DOHH2 (cell line): ENCODE results near the gene BRD7.
"Not testable (repeated sequence)": the region's sequence is repeated elsewhere in the genome, so short reads cannot be mapped to it uniquely, and the experiment has no call there.

Experiments
- H3F3A ChIP-seq: fragments of 200-600 bp; sonication (generic), shearing (Covaris generic); 2 replicates; pipeline ENCODE4 v1.6.0; 2016; ENCODE audit warnings: antibody characterized with exemption, mild to moderate bottlenecking; ENCODE audit not compliant: control insufficient read depth, insufficient read depth
- H3K27ac ChIP-seq: fragments of 200-600 bp; sonication (generic); 2 replicates; pipeline ENCODE4 v1.5.1; 2014; ENCODE audit warnings: low read depth, mild to moderate bottlenecking, low read length, moderate library complexity
- H3K27me3 ChIP-seq: fragments of 200-600 bp; sonication (generic); 2 replicates; pipeline ENCODE4 v1.6.1; 2014; ENCODE audit warnings: mild to moderate bottlenecking, low read length, mixed read lengths; ENCODE audit not compliant: control insufficient read depth
- H3K36me3 ChIP-seq: fragments of 200-600 bp; sonication (generic); 2 replicates; pipeline ENCODE4 v1.6.1; 2014; ENCODE audit warnings: mild to moderate bottlenecking, low read length, moderate library complexity, mixed read lengths; ENCODE audit not compliant: control insufficient read depth
- H3K4me1 ChIP-seq: fragments of 200-600 bp; sonication (generic); 2 replicates; pipeline ENCODE4 v1.6.1; 2014; ENCODE audit warnings: mild to moderate bottlenecking, low read length, mixed read lengths; ENCODE audit not compliant: control insufficient read depth
- H3K4me2 ChIP-seq: fragments of 200-600 bp; sonication (generic); 2 replicates; pipeline ENCODE4 v1.6.0; 2014; ENCODE audit warnings: mild to moderate bottlenecking, low read length, moderate library complexity
- H3K4me3 ChIP-seq: fragments of 200-600 bp; sonication (generic); 2 replicates; pipeline ENCODE4 v1.5.1; 2014; ENCODE audit warnings: mild to moderate bottlenecking, low read length, mixed read lengths
- H3K79me2 ChIP-seq: fragments of 200-600 bp; sonication (generic); 2 replicates; pipeline ENCODE4 v1.6.1; 2014; ENCODE audit warnings: mild to moderate bottlenecking, low read length, mixed read lengths; ENCODE audit not compliant: control insufficient read depth
- H3K9me2 ChIP-seq: fragments of 200-600 bp; sonication (generic); replicated peaks from 2 replicates; pipeline ENCODE4 v1.6.1; 2014; ENCODE audit warnings: mild to moderate bottlenecking, low read length, mixed read lengths; ENCODE audit not compliant: control insufficient read depth
- H3K9me3 ChIP-seq: fragments of 200-600 bp; sonication (generic); 2 replicates; pipeline ENCODE4 v1.6.1; 2014; ENCODE audit warnings: antibody characterized with exemption, low read length, mixed read lengths; ENCODE audit not compliant: control insufficient read depth, insufficient read depth
- H4K20me1 ChIP-seq: fragments of 200-600 bp; sonication (generic); 2 replicates; pipeline ENCODE4 v1.6.0; 2014; ENCODE audit warnings: low read depth, mild to moderate bottlenecking, antibody characterized with exemption, low read length, moderate library complexity; ENCODE audit not compliant: control insufficient read depth, insufficient read depth
- CTCF ChIP-seq: fragments of 200-600 bp; sonication (generic); IDR thresholded peaks from one replicate; pipeline ENCODE4 v1.5.1; 2014; ENCODE audit warnings: antibody characterized with exemption, mild to moderate bottlenecking, low read depth, low read length; ENCODE audit not compliant: poor library complexity, severe bottlenecking
- EZH2phosphoT487 ChIP-seq: fragments of 200-600 bp; sonication (generic); IDR thresholded peaks from 2 replicates; pipeline ENCODE4 v1.6.1; 2017; ENCODE audit warnings: borderline replicate concordance, mild to moderate bottlenecking, antibody characterized with exemption, low read length, moderate library complexity, mixed read lengths

BRD7 gene

DNA sequence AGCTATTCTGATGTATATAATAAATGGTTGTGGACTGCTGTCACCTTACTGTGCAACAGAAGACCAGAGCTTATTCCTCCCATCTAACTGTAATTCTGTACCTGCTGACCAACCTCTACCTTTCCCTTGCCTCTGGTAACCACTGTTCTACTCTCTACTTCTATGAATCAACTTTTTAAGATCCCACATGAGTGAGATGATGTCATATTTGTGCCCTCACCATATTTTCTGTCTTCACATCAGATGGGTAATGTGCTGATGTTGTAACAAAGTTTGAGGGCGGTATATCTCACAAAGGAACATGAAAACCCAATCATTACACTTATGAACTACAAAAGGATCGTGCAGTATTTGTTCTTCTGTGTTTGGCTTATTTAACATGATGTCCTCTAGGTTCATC is 16.8 kb downstream of the BRD7 start:
- H3K4me2 ChIP-seq = no peak overlapping the region
- H3K27me3 ChIP-seq = no peaks in the 10 kb centered on the region
- H3K79me2 ChIP-seq = peaks cover 11% of the 10 kb centered on the region
- no peak overlapping the region for H3K27ac ChIP-seq
- TF ChIP-seq EZH2phosphoT487 = no peak
- no peak for TF ChIP-seq CTCF
- no peaks in the 10 kb centered on the region for H3K9me2 ChIP-seq
- H3F3A ChIP-seq = peaks cover 17% of the 10 kb centered on the region
- H3K36me3 ChIP-seq = peaks cover 63% of the 10 kb centered on the region
- no peaks in the 10 kb centered on the region for H3K4me1 ChIP-seq
- H3K9me3 ChIP-seq = no peaks in the 10 kb centered on the region
- no peaks in the 10 kb centered on the region for H4K20me1 ChIP-seq
- no peak overlapping the region for H3K4me3 ChIP-seq

- peaks cover 10% of the 10 kb centered on the region for H3F3A ChIP-seq
- H3K27me3 ChIP-seq = no peaks in the 10 kb centered on the region
- H3K36me3 ChIP-seq = peaks cover 63% of the 10 kb centered on the region
These were observed 17.7 kb downstream of the BRD7 start for GRCh38 chr16:50351116-50351515.

GRCh38 chr16:50345210-50345609 is 23.6 kb downstream of the BRD7 start:
- not testable (repeated sequence) for H3K4me3 ChIP-seq, H3K79me2 ChIP-seq, H3K27ac ChIP-seq, H3K9me2 ChIP-seq, H3K27me3 ChIP-seq, H3K4me1 ChIP-seq, H3K9me3 ChIP-seq, H4K20me1 ChIP-seq, H3F3A ChIP-seq, H3K4me2 ChIP-seq
- H3K36me3 ChIP-seq = peaks cover 44% of the 10 kb centered on the region

More at GRCh38 chr16:50351116-50351515, 17.7 kb downstream of the BRD7 start:
- no peaks in the 10 kb centered on the region for H3K9me2 ChIP-seq
- no peak for TF ChIP-seq EZH2phosphoT487
- TF ChIP-seq CTCF = no peak
- H3K4me1 ChIP-seq = no peaks in the 10 kb centered on the region
- no peaks in the 10 kb centered on the region for H3K9me3 ChIP-seq
- no peak overlapping the region for H3K4me2 ChIP-seq
- peaks cover 10% of the 10 kb centered on the region for H3K79me2 ChIP-seq
- H3K4me3 ChIP-seq = no peak overlapping the region
- no peaks in the 10 kb centered on the region for H4K20me1 ChIP-seq
- no peak overlapping the region for H3K27ac ChIP-seq

- H3F3A ChIP-seq, H3K4me3 ChIP-seq, H3K27me3 ChIP-seq, H3K9me3 ChIP-seq, H3K79me2 ChIP-seq, H4K20me1 ChIP-seq, H3K4me2 ChIP-seq, H3K27ac ChIP-seq, H3K4me1 ChIP-seq, H3K9me2 ChIP-seq: not testable (repeated sequence)
- peaks cover 49% of the 10 kb centered on the region for H3K36me3 ChIP-seq
These were observed 25.2 kb downstream of the BRD7 start for GRCh38 chr16:50343566-50343965.
